T-helper 2 cell treated with Interferon-gamma antibody and Interleukin-4, amounts not matched to agents 100 ng/mL and 5 ng/mL, for 36 hours (primary cell): ENCODE data around the gene ALDH18A1. TPM values are rescaled to one million over a fixed set of nuclear protein-coding genes. Genes with fewer than 3 reads are reported as not detected.

Source experiments
- intact Hi-C: fragments of 100-400 bp; cut with micrococcal nuclease; formaldehyde crosslinking; loops from one replicate; pipeline ENCODE4 v1.15.1; 2023
- total RNA-seq: library from RNA; stranded (reverse); gene quantifications from 2 replicates; pipeline ENCODE4 v1.2.3, GENCODE V29; 2022

ALDH18A1 gene
- total RNA-seq, 1 donor from 2014 or later = 83.8 TPM

DNA sequence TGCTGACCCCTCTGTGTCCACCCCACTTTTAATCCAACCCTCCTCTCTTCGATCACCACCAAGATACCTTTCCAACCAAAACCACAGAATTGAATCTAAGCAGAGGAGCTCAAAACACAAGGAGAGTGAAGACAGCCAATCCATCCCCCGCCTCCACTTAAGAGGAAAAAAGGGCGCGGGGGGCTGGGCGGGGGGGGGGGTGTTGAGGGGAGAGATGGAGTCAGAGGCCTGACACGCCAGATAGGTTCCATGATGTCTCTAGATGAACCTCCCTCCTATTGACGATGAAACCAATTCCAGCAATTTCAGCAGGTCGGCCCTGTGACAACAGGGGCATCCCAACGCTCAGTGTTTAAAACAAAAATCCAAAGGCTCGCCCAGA is 96.6 kb downstream of the ALDH18A1 start:
- intact Hi-C loops = loop anchor here (2.0 to 10.0 kb wide), 3 partner anchors 135 to 1015 kb away; partner anchors contain the start of genes HELLS and PDLIM1

DNA sequence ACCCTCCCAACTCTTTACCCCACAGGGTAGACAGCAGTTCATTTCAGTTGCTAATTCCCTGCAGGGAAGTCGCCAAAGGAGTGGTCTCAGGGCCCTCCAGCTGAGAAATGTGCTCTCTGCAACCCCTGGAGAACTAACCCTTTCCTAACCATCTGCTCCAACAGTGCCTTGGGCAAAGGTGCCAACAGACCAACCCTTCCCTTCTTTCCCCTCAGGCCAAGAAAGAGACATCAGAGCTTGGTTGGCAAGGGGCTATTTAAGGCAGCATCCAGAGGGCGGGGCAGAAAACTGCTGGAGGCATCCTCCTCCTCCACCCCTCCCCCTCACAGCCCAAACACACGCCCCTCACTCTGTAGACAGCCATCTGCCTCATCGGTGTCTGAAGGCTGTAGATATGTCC is 97.0 kb downstream of the ALDH18A1 start:
- intact Hi-C loops = no loop called here

DNA sequence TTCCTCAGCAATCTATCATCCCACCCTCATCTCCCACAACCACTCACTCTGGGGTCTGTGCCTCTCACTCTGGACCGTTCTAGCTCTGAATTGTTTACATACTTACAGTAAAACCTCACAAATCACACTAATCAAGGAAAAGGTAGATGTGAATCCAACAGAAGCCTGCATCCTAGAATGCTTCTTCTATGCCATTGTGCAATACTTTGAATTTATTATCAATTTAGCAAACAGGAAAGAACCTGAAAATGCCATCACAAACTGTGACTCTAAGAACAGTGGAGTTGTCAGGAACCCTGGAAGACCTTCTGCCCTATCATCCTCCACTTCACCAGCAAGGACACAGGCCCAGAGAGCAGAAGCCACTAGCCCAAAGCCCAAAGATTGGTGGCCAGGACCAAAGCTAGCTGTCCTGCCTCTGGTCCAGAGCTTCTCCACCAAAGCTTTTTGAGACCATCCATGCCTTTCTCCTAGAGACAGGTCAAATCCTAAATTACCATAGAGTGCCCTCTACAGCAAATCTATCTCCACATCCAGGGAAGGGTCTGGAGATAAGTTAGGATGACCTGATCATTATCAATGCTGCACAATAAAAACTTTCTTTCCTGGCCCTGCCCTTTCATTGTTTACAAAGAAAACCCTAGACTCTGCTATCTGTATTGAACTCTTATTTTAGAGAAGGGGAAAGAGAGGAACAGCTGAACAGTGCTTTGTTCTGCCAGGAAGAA is 97.8 kb downstream of the ALDH18A1 start:
- intact Hi-C loops = no loop called here

DNA sequence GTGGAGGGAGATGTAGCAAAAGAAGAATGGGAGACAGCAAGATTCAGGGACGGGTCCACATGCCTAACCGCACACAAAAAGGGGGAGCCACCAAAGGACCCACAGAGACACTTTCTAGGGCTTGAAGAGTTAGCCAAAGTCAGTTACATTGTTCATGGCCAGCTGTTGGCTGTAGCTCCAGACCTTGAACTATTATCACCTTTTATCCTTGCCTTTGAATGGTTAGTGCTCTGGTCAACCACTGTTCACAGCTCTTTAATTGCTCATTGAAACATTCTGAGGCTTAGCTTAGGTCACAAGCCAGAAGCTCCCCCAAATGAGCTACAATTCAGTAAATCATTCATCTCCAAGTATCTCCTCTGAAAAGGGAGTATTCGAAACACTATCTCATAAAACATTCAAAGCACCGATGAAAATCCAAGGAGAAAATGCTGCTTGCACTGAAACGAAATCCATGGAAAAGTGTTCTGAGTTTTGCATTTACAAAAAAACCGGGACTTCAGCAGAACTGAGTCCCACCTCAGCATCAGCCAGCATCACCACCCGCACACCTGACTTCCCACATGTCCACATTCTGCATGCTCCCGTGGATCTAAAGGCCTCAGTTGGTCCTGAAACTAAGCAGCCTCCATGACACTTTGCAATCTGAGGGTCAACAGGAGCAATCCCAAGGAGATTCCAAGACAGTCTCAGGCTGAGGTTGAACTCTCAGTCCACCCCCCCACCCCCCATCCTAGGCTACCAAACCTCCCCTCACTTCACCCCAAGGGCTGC is 99.3 kb downstream of the ALDH18A1 start:
- intact Hi-C loops = no loop called here

Other genes starting within 250 kb of the ALDH18A1 start
- 0.91 and 1.1 TPM in 2 replicates for gene SORBS1, start 95.3 kb downstream of the ALDH18A1 start, total RNA-seq
- gene TCTN3, start 37.2 kb upstream of the ALDH18A1 start, total RNA-seq = 36.4 and 41.3 TPM in 2 replicates
- gene ENTPD1, start 99.5 kb upstream of the ALDH18A1 start, total RNA-seq = 16.8 and 20.4 TPM in 2 replicates